Measurements from ENCODE around the gene CLTA.

GRCh38 chr9:36245906-36246305 lies 55.2 kb downstream of the CLTA start:
- no peak for TF ChIP-seq POLR2A (IDR thresholded peaks at IDR 0.05)
- no peak for TF ChIP-seq CTCF (IDR thresholded peaks at IDR 0.05)
